Skin of body (tissue), 2 donors: ENCODE data around the gene SLC6A3. TPM values are rescaled to one million over a fixed set of nuclear protein-coding genes. Genes with fewer than 3 reads are reported as not detected.
A peak's percentile ranks its signal among the peaks of the same experiment; 100 is the strongest.

Experiments
- DNase-seq: peaks from one replicate; lab custom pipeline; 2025; lab: John Stamatoyannopoulos, UW
- total RNA-seq: library from RNA; depleted of rRNA; stranded (reverse); fragments of >200 nt; gene quantifications from one replicate; pipeline ENCODE4 v1.2.3, GENCODE V29; 2014

Gene SLC6A3
- total RNA-seq, 1 donor from 2014 or later = not detected

GRCh38 chr5:1356873-1357787, 88.1 kb downstream of the SLC6A3 start:
- DNase-seq = no peak

- DNase-seq = no peak
Measured at GRCh38 chr5:1354576-1354975, 90.7 kb downstream of the SLC6A3 start.

GRCh38 chr5:1352231-1353219, 92.7 kb downstream of the SLC6A3 start:
- no peak for DNase-seq

- no peak for DNase-seq
Measured at GRCh38 chr5:1351156-1351555, 94.1 kb downstream of the SLC6A3 start.

- no peak for DNase-seq
Measured at GRCh38 chr5:1349246-1349645, 96.0 kb downstream of the SLC6A3 start.

GRCh38 chr5:1348986-1349245, 96.3 kb downstream of the SLC6A3 start:
- DNase-seq = no peak

GRCh38 chr5:1347571-1347970, 97.7 kb downstream of the SLC6A3 start:
- DNase-seq = no peak

GRCh38 chr5:1346627-1347440, 98.4 kb downstream of the SLC6A3 start:
- no peak for DNase-seq

- no peak for DNase-seq
Measured at GRCh38 chr5:1345876-1346626, 99.2 kb downstream of the SLC6A3 start.

GRCh38 chr5:1344975-1345838, 100.0 kb downstream of the SLC6A3 start, which contains the start of gene CLPTM1L:
Gene CLPTM1L (minus strand): TSS chr5:1345099. CDS start chr5:1344841, 258 bp downstream.
- DNase-seq = peak; percentile 66

GRCh38 chr5:1343931-1344901, 101.0 kb downstream of the SLC6A3 start:
- DNase-seq = no peak

GRCh38 chr5:1343315-1343751, 101.9 kb downstream of the SLC6A3 start:
- no peak for DNase-seq

Other genes starting within 250 kb of the SLC6A3 start
- gene SLC6A19, start 243.8 kb downstream of the SLC6A3 start, total RNA-seq = not detected
- gene SLC6A18, start 220.1 kb downstream of the SLC6A3 start, total RNA-seq = not detected
- not detected for gene TERT, start 150.4 kb downstream of the SLC6A3 start, total RNA-seq
- 78.6 TPM for gene CLPTM1L, start 100.3 kb downstream of the SLC6A3 start, total RNA-seq
- gene LPCAT1, start 78.5 kb upstream of the SLC6A3 start, total RNA-seq = 25.1 TPM